K562 (cell line): Measurements from ENCODE around the gene PSMG3.

Experiments used
- CTCF ChIP-seq, 3 experiments: IDR thresholded peaks in 2 of 3; conservative IDR thresholded peaks in 1 of 3; 2 replicates each; pipeline ENCODE4 v1.5.1; 2011 to 2012; ENCODE audit warnings: low read length in 3 of 3, mild to moderate bottlenecking in 3 of 3, control low read depth in 2 of 3, improper control_type of control experiment in 1 of 3, inconsistent platforms in 1 of 3, low read depth in 1 of 3, mixed read lengths in 1 of 3, moderate library complexity in 1 of 3; ENCODE audit not compliant: insufficient read depth in 2 of 3
- KAT2B ChIP-seq: IDR thresholded peaks from one replicate; pipeline ENCODE4 v1.6.1; 2012; ENCODE audit warnings: low read depth, mild to moderate bottlenecking, control low read depth, inconsistent platforms, low read length, moderate library complexity
- KDM2B ChIP-seq: fragments of 250-450 bp; sonication (Bioruptor Pico); IDR thresholded peaks from 2 replicates; pipeline ENCODE4 v1.8.0; 2021; ENCODE audit warnings: mild to moderate bottlenecking, moderate library complexity
- KLF1 ChIP-seq: fragments of 450-650 bp; IDR thresholded peaks from 2 replicates; pipeline ENCODE4 v1.6.1; 2016; ENCODE audit warnings: missing genetic modification characterization, missing compliant biosample characterization
- KLF16 ChIP-seq: IDR thresholded peaks from 2 replicates; pipeline ENCODE4 v1.6.1; 2016; ENCODE audit warnings: antibody characterized with exemption
- MEF2D ChIP-seq: conservative IDR thresholded peaks from 2 replicates; pipeline ENCODE4 v1.6.1; 2016; ENCODE audit warnings: low read depth, missing genetic modification characterization, missing compliant biosample characterization
- MLX ChIP-seq, 2 experiments: fragments of 450-650 bp in 1 of 2; sonication (generic) in 1 of 2; formaldehyde crosslinking; conservative IDR thresholded peaks; 2 replicates each; pipeline versions ENCODE4 v1.4.0 to v1.8.1; 2020 to 2022; ENCODE audit warnings: mild to moderate bottlenecking in 1 of 2, missing genetic modification reagents in 1 of 2
- ZBED1 ChIP-seq: IDR thresholded peaks from 2 replicates; pipeline ENCODE4 v1.6.1; 2014
- ZBTB2 ChIP-seq: fragments of 450-650 bp; IDR thresholded peaks from 2 replicates; pipeline ENCODE4 v1.6.1; 2016; ENCODE audit warnings: antibody characterized with exemption
- ZNF398 ChIP-seq: fragments of 250-450 bp; sonication (Bioruptor Pico); IDR thresholded peaks from 2 replicates; pipeline ENCODE4 v1.8.0; 2021; ENCODE audit warnings: moderate library complexity, mild to moderate bottlenecking, inconsistent platforms
- TF ChIP-seq, protein P1 (sequence below): sonication (generic); formaldehyde crosslinking; IDR thresholded peaks from 2 replicates; pipeline ENCODE4 v1.8.0; 2022; ENCODE audit warnings: missing genetic modification reagents, mild to moderate bottlenecking, borderline replicate concordance

- TF ChIP-seq, protein P1, sequence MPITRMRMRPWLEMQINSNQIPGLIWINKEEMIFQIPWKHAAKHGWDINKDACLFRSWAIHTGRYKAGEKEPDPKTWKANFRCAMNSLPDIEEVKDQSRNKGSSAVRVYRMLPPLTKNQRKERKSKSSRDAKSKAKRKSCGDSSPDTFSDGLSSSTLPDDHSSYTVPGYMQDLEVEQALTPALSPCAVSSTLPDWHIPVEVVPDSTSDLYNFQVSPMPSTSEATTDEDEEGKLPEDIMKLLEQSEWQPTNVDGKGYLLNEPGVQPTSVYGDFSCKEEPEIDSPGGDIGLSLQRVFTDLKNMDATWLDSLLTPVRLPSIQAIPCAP: no peak
- no peak for TF ChIP-seq ZBTB2
- TF ChIP-seq MLX (CRISPR knock-in tag; conservative IDR thresholded peaks at IDR 0.05): no peak
- TF ChIP-seq CTCF (IDR thresholded peaks at IDR 0.05 in 2 of 3, conservative IDR thresholded peaks at IDR 0.05 in 1 of 3; ENCODE audit: insufficient read depth in 2 of 3, low read depth in 1 of 3, low read length in 3 of 3): no peak
- no peak for TF ChIP-seq KLF16
- no peak for TF ChIP-seq ZBED1
- TF ChIP-seq KLF1 (tag): no peak
- TF ChIP-seq KDM2B (CRISPR knock-in tag): no peak
- no peak for TF ChIP-seq KAT2B
- TF ChIP-seq MEF2D (tag): no peak
- no peak for TF ChIP-seq ZNF398 (CRISPR knock-in tag)
These were observed 33.4 kb downstream of the PSMG3 start for GRCh38 chr7:1536455-1536742.
